ENCODE data around the gene TIPIN. TPM values are rescaled to one million over a fixed set of nuclear protein-coding genes. Genes with fewer than 3 reads are reported as not detected.
"Not testable (repeated sequence)": the region's sequence is repeated elsewhere in the genome, so short reads cannot be mapped to it uniquely, and the experiment has no call there.

The TIPIN gene
- total RNA-seq, 1 donor from 2014 or later: 10.8 TPM

DNA sequence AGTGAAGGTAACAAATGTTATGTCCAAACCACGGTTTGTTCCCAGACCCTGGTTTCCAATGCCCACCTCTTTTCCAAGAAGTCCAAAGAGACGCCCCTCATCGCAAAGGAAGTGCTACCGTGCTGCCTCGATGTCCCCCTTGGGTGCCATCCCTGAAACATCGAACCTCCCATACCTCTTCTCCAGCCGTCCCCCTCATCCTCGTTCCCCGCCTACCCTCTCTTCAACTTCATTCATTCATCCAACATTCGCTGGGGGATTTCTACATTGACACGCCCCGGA is 467 bp downstream of the TIPIN start:
- H3K4me1 Mint-ChIP-seq: peaks cover 24% of the 10 kb centered on the region

DNA sequence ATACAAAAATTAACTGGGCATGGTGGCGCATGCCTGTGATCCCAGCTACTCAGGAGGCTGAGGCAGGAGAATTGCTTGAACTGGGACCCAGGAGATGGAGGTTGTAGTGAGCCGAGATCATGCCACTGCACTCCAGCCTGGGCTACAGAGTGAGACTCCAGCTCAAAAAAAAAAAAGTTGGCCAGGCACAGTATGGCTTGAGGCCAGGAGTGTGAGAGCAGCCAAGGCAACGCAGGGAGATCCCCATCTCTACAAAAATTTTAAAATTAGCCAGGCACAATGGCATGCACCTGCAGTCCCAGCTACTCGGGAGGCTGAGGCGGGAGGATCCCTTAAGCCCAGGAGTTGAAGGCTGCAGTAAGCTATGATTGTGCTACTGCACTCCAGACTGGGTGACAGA is 8.0 kb downstream of the TIPIN start:
- ATAC-seq (ENCODE audit: low read depth); DNase-seq; H3K9me3 Mint-ChIP-seq; POLR2A ChIA-PET; intact Hi-C loops (cut with micrococcal nuclease); CTCF ChIA-PET; H3K27ac Mint-ChIP-seq; H3K27me3 Mint-ChIP-seq; H3K4me1 Mint-ChIP-seq; H3K4me3 Mint-ChIP-seq: not testable (repeated sequence)
- peaks cover 42% of the 10 kb centered on the region for H3K36me3 Mint-ChIP-seq (ENCODE audit: low read depth)

More for the DNA sequence above, 467 bp downstream of the TIPIN start:
- DNase-seq (no peak), ATAC-seq (ENCODE audit: low read depth) (no peak)
- TF ChIP-seq, protein P1, sequence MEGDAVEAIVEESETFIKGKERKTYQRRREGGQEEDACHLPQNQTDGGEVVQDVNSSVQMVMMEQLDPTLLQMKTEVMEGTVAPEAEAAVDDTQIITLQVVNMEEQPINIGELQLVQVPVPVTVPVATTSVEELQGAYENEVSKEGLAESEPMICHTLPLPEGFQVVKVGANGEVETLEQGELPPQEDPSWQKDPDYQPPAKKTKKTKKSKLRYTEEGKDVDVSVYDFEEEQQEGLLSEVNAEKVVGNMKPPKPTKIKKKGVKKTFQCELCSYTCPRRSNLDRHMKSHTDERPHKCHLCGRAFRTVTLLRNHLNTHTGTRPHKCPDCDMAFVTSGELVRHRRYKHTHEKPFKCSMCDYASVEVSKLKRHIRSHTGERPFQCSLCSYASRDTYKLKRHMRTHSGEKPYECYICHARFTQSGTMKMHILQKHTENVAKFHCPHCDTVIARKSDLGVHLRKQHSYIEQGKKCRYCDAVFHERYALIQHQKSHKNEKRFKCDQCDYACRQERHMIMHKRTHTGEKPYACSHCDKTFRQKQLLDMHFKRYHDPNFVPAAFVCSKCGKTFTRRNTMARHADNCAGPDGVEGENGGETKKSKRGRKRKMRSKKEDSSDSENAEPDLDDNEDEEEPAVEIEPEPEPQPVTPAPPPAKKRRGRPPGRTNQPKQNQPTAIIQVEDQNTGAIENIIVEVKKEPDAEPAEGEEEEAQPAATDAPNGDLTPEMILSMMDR (IDR thresholded peaks at IDR 0.05): no peak
- CTCF ChIA-PET: no interaction called here
- no peaks in the 10 kb centered on the region for H3K9me3 Mint-ChIP-seq
- POLR2A ChIA-PET: interaction anchor here (0.9 to 4.5 kb wide), 6 partner anchors 31 to 148 kb away, joined by 3 to 24 read pairs (median 6); partner anchors contain the start of genes DIS3L, MAP2K1, RPL4 and SNAPC5
- peaks cover 18% of the 10 kb centered on the region for H3K36me3 Mint-ChIP-seq (ENCODE audit: low read depth)
- H3K27me3 Mint-ChIP-seq: no peaks in the 10 kb centered on the region
- intact Hi-C loops (cut with micrococcal nuclease): loop anchor here (1.0 kb wide), 6 partner anchors 13 to 148 kb away; partner anchors contain the start of genes MAP2K1, RPL4 and SNAPC5
- peak overlapping the region; percentile 98 for H3K4me3 Mint-ChIP-seq
- peak overlapping the region; percentile 95 for H3K27ac Mint-ChIP-seq

DNA sequence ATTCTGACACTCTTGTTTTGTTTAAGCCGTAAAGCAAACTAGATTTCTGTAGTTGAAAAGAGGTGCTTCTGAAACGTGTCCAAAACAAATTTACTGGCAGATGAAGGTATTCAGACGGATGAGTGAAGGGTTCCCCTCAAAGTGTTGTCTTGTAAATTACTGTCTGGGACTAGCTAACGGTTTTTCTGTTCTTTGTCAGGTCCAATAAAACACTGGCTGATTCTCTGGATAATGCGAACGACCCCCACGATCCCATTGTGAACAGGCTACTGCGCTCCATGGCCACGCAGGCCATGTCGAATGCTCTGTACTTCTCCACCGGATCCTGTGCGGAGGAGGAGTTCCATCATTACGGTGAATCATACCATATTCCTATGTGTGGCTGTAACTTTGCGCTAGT is 27.7 kb downstream of the TIPIN start:
- ChIA-PET CTCF (no interaction called here), POLR2A (no interaction called here)
- intact Hi-C loops (cut with micrococcal nuclease): no loop called here
- ATAC-seq (ENCODE audit: low read depth): no peak
- Mint-ChIP-seq H3K27ac (no peak overlapping the region), H3K27me3 (no peaks in the 10 kb centered on the region), H3K36me3 (ENCODE audit: low read depth) (peaks cover 80% of the 10 kb centered on the region), H3K4me3 (no peak overlapping the region), H3K9me3 (no peaks in the 10 kb centered on the region), H3K4me1 (no peaks in the 10 kb centered on the region)
- TF ChIP-seq, protein P1 (IDR thresholded peaks at IDR 0.05): no peak
- no peak for DNase-seq

DNA sequence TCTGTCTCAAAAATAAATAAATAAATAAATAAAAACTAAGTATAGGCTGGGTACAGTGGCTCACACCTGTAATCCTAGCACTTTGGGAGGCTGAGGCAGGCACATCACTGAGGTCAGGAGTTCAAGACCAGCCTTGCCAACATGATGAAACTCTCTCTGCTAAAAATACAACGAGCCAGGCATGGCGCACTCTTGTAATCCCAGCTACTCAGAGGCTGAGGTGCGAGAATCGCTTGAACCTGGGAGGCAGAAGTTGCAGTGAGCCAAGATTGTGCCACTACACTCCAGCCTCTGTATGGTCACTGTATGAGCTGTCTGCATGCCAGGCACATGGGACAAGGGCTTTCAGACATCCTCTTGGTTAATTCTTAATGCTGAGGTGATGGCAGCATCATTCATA is 28.7 kb downstream of the TIPIN start:
- intact Hi-C loops (cut with micrococcal nuclease): no loop called here
- ATAC-seq (ENCODE audit: low read depth) (no peak), DNase-seq (no peak)
- Mint-ChIP-seq H3K27me3 (no peaks in the 10 kb centered on the region), H3K4me3 (no peak overlapping the region), H3K27ac (no peak overlapping the region), H3K4me1 (no peaks in the 10 kb centered on the region), H3K9me3 (no peaks in the 10 kb centered on the region), H3K36me3 (ENCODE audit: low read depth) (peaks cover 83% of the 10 kb centered on the region)
- TF ChIP-seq, protein P1 (IDR thresholded peaks at IDR 0.05): no peak
- ChIA-PET CTCF (no interaction called here), POLR2A (no interaction called here)

DNA sequence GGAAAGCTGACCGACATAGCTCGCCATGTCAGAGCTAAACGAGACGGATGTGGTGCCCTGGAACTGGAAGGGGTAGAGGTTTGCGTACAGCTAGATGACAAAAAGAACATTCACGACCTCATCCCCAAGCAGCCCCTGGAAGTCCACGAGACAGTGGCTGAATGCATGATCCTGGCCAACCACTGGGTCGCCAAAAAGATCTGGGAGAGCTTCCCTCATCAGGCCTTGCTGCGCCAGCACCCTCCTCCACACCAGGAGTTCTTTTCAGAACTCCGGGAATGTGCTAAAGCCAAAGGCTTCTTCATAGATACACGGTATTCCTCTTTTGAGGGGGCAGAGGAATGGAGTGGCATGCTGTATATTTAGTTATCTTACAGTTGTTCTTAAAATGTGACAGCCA is 30.4 kb downstream of the TIPIN start:
- H3K27me3 Mint-ChIP-seq: no peaks in the 10 kb centered on the region

More for the DNA sequence above, 30.4 kb downstream of the TIPIN start:
- DNase-seq: no peak
- H3K36me3 Mint-ChIP-seq (ENCODE audit: low read depth): peaks cover 77% of the 10 kb centered on the region
- CTCF ChIA-PET: no interaction called here
- no peak overlapping the region for H3K27ac Mint-ChIP-seq
- intact Hi-C loops (cut with micrococcal nuclease): no loop called here
- H3K4me1 Mint-ChIP-seq: no peaks in the 10 kb centered on the region
- ATAC-seq (ENCODE audit: low read depth): no peak
- POLR2A ChIA-PET: interaction anchor here (1.0 kb wide), 1 partner anchor 60 kb away, joined by 6 read pairs; the partner anchor contains the start of gene MAP2K1
- TF ChIP-seq, protein P1 (IDR thresholded peaks at IDR 0.05): no peak
- H3K9me3 Mint-ChIP-seq: no peaks in the 10 kb centered on the region
- no peak overlapping the region for H3K4me3 Mint-ChIP-seq
